Subcutaneous adipose tissue (tissue), 4 donors: ENCODE data around the gene NRXN2. TPM values are rescaled to one million over a fixed set of nuclear protein-coding genes. Genes with fewer than 3 reads are reported as not detected.

Source experiments
- CTCF ChIP-seq: fragments of 450-650 bp; IDR thresholded peaks from one replicate; pipeline ENCODE4 v1.5.1; 2016; ENCODE audit warnings: low read depth, mild to moderate bottlenecking, control low read depth, antibody characterized with exemption, moderate library complexity
- total RNA-seq, 4 donors: library from RNA; depleted of rRNA; stranded (reverse); fragments of >200 nt; gene quantifications; one replicate each; pipeline ENCODE4 v1.1.0, GENCODE V29; 2016

The NRXN2 gene
- total RNA-seq, 4 donors from 2014 or later = 0.16 to 7.0 (median 2.9) TPM

GRCh38 chr11:64598797-64599697, 124.0 kb downstream of the NRXN2 start:
- no peak for TF ChIP-seq CTCF

GRCh38 chr11:64598106-64598796, 124.7 kb downstream of the NRXN2 start:
- no peak for TF ChIP-seq CTCF

- no peak for TF ChIP-seq CTCF
Observed at GRCh38 chr11:64597671-64598101, 125.3 kb downstream of the NRXN2 start.

- TF ChIP-seq CTCF = no peak
Observed at GRCh38 chr11:64594159-64594939, 128.6 kb downstream of the NRXN2 start.

GRCh38 chr11:64593156-64594105, 129.6 kb downstream of the NRXN2 start:
- TF ChIP-seq CTCF = no peak

- no peak for TF ChIP-seq CTCF
Observed at GRCh38 chr11:64592656-64593055, 130.3 kb downstream of the NRXN2 start.
